ENCODE results near the gene MPRIP.
"Not testable (repeated sequence)": the region's sequence is repeated elsewhere in the genome, so short reads cannot be mapped to it uniquely, and the experiment has no call there.

MPRIP gene

DNA sequence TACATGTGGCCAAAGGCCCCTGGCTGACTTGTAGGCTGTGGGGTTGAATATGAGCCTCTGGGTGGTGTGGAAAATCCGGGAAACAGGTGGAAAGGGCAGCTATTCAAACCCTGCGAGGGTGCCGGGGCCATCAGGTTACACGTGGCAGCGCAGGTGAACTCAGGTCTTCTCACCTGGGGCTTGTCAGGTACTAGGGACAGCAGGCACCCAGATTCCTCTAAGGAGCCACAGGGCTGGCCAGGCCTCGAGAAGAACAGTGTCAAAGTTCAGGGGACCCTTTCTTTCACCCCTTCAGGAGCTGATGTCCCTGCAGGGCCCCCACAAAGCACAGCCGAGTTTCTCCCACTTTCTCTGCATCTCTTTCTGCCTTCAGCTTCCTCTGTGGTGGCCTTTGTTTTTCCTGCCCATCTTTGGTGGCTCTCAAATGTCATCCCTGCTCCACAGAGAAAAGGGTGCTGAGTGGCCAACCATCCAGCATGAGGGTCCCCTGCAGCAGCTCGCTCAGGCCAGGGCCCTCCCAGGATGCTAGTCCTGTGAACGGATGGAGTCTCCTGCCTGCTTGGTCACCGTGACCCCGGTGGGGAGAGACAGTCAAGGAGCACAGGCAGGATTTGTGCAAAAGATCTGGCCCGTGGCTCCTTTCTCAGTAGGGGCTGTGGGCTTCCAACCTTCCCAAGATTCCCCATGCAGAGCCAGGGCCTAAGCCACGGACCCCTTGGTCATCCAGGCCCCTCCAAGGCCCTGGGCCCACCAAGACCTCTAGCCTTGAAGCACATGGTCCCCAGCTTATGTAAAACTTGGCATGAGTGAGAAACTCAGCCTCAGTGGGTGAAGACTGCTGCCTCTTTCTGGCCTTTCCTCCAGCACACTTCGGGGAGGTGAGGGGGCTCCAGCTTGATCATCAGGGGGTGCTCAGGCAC lies 28.2 kb upstream of the MPRIP start:
- not testable (repeated sequence) for DNase-seq

DNA sequence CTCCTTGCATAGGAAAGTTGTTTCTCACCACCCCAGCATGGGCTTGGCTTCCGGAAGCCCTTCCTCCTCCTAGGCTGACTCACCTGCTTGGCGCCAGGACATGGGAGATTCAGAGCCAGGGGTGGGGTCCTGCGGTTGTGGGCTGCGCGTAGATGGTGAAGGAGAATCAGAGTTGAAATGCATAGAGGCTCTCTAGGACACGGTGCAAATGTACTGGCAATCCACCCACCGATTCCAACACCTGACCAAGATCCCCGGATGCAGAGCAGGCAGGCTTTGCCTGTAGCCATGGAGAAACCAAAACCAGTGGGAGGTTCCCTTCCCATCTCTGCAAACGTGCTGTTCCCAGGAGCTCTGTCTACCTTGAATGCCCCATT lies 27.5 kb upstream of the MPRIP start:
- DNase-seq: not testable (repeated sequence)

DNA sequence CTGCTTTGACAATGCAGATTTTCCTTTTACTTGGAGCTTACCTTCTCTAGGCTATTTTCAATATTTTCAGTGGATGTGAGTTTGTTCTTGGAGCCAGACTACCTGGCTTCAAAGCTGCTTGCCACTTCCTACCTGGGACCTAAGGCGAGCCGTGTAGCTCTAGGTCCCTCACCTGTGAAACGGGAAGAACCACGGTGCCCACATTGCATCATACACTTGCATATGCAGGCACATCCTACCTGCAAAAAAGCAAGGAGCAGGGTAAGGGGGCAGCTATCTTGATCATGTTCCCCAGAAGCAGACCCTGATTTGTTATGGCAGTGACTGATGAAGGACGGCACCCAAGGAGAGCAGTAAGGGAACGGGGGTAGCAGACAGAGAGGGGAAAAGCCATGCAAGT lies 27.0 kb upstream of the MPRIP start:
- DNase-seq: no peak

- not testable (repeated sequence) for DNase-seq
Observed at GRCh38 chr17:17016199-17017197, 25.8 kb upstream of the MPRIP start.

GRCh38 chr17:17017343-17018014 lies 24.8 kb upstream of the MPRIP start:
- DNase-seq: no peak

GRCh38 chr17:17018021-17018441 lies 24.2 kb upstream of the MPRIP start:
- DNase-seq: no peak

GRCh38 chr17:17018612-17019429 lies 23.4 kb upstream of the MPRIP start:
- no peak for DNase-seq

- DNase-seq: no peak
Observed at GRCh38 chr17:17019430-17019762, 22.9 kb upstream of the MPRIP start.

- DNase-seq: no peak
Observed at GRCh38 chr17:17019891-17020456, 22.3 kb upstream of the MPRIP start.

DNA sequence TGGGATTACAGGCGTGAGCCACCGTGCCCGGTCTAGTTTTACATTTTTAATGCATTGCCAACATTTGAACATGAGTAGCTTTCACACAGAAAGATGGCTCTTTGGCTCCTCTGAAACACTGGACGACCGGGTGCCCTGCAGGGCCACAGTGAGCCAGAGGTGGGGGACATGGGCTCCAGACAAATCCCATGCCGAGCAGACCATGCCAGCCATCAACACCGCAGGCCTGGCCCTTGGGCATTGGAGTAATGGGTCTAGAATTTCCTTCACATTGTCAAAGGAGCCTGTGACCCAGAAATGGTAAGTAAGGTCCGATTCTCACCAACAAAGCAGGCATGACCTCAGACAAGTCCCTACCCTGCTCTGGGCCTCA lies 21.4 kb upstream of the MPRIP start:
- DNase-seq: no peak

DNA sequence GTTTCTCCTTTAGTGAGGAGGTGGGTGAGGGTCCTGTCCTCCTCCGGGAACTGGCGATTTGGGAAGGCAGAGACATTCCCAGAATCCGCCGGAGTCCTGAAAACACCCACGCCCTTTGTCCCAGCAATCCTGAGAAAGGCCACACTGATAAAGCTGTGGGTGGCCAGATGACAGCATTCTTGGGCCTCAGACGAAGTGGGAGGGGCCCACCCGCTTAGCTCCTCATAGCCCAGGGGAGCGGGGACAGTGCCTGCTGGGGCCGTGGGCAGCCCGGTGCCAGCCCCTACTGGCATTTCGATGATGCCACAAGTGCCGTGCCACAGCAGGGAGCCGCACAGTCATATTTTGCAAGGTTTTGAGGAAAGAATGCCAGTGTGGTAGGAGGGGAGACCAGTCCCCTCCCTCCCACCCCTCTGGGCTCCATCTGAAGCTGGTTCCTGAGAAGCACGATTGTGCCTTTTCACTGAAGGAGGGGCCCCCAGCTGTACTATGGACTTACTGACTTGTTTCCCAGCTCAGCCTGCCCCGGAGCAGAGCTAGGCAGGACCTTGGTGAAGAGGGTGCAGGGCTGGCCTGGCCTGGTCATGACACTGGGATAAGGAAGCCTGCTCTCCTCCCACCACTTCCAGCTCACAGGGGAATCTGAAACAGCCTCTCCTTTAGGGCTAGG lies 20.9 kb upstream of the MPRIP start:
- DNase-seq: no peak

- no peak for DNase-seq
Observed at GRCh38 chr17:17022011-17022410, 20.2 kb upstream of the MPRIP start.

DNA sequence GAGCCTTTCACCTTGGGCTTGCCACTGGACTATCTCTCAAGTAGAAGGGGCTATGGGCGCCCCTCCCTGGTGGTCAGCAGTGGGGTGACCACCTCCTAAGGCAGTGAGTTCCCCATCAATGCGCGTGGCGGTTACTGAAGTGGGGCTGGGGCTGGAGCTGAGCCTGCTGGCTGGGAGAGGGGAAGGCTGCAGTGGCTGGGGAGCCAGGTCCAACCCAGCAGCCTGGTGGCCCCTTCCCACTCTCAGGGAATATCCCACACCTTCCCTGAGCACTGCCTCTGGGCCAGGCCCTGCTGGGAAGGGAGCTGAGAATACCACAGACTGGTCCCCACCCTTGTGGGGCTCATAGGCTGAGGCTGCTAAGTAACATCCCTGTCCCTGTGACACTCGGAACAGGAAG lies 19.8 kb upstream of the MPRIP start:
- DNase-seq: no peak

DNA sequence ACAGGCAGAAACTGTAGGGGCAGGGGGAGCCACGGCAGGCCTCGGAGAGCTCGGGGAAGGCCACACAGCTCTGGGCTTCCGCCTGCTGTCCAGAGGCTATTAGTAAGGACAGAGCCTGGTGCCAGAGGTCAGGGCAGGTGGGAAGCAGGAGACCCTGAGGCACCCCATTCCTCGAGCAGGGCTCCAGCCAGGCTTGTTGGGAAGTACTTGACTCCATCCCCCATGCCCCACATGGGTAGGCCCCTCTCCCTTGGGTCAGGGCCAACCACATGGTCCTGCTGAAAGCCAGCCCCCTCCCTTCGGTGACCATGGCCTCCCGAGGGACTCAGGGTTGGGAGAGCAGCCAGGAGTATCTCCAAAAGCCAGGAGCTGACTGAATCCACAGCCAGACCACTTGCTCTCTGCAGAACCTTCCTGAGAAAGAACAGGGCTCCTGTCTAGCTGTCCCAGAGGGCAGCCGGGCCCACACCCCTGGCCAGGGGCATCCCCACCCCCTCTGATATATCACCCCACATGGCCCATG lies 17.4 kb upstream of the MPRIP start:
- peak; percentile 19 for DNase-seq

DNA sequence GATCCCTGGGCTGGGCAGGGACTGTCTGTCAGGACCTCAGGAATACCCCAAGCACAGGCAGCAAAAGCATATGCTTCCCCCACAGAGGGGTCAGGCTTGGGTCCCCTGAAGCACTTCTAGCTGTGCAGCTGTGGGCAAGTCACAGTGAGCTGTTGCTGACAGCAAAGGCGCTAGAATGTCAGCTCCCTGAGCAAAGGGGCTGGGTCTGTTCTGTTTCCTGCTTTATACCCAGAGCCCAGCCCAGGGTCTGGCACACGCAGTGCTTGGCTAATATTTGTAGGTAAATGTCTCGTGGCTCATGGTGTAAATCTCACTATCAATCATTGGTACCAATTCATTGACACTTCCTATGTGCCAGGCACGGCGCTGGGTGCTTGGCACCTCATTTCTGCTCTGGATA lies 16.6 kb upstream of the MPRIP start:
- DNase-seq: no peak

- DNase-seq: no peak
Observed at GRCh38 chr17:17026163-17026562, 16.1 kb upstream of the MPRIP start.

DNA sequence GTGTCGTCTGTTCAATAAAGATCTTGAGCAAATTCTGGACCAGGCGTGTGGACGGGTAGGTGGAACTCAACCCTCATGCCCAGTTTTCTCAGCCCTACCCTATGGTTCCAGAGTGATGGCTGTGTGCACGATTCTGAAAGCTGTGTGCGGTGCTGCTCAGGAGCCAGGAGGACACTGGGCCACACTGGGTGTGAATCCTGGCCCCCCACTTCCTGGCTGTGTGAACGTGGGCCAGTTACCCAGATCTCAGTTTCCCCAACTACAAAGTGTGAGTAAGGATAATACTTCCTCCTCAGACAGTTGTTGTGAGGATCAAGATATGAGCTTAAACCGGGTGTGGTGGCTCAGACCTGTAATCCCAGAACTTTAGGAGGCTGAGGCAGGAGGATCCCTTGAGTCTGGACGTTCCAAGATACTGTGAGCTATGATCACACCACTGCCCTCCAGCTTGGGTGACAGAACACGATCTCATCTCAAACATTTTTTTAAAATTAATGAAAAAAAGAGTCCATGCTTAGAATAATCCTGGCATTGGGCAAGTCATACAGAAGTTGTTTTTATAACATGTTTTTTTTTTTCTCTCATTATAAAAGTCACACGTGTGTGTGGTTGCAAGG lies 14.7 kb upstream of the MPRIP start:
- DNase-seq: no peak

DNA sequence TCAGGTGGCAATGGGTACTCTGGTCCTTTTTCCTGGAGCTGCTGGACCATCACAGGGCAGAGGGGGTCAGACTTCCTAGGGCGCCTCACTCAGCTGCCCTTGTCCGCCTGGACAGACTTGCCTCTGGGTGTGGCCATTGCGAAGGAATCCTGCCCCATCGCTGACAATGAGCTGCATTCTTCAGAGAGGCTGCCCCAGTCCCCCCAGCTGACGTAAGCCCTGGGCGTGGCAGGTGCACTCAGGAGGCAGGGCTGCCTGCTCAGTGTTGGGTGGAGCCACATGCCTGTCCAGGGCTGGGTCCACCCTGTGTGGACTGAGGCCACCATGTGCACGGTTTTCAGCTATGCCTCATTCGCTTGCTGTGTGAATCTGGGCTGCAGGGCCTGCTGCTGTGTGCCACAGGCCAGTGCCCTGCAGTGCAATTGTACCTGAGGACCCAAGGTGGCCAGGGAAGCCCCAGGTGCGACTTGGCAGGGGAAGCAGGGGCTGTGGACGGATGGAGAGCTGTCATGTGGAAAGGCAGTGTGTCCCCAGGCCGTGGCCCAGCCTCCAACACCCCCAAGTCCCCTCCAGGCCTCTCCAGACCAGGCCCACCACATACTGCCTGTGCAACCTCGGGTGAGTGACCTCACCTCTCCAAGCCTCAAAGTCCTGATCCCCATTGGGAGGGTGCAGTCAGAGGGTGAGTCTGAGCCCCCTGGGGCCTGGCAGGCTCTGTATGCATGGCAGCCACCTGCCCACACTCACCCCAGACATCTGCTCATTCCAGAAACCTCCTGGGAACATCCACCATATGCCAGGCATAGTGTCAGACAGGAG lies 14.0 kb upstream of the MPRIP start:
- no peak for DNase-seq

DNA sequence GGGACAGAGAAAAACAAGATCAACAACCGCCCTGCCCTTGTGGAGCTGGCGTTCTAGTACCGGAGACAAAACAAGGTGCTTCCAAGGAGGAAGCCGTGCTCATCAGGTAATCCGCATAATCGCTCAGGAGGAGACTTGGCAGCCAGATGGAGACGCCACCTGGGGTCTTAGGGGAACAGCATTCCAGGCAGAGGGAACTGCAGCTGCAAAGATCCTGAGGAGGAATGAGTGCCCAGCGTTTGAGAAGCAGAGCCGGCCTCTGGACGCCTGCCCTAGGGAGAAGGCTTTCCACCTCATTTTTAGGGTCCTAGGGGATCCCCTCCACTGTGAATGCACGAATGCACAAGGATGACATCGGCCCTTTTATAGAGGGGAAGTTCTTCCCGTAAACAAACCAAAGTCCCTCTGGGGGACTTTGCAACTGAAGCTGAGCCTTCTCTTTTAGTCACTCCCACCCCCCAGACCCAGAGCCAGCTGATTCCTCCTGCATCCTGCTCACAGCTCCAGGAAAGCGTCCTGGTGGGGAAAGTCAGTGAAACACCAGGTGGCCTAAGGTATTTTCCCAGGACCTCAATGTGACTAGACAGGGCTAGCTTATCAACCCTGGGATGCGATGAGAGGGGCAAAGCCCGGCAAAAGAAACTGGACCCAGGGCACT lies 13.2 kb upstream of the MPRIP start:
- peak; percentile 99 for DNase-seq
